ENCODE results near the gene RFTN1.

The RFTN1 gene

DNA sequence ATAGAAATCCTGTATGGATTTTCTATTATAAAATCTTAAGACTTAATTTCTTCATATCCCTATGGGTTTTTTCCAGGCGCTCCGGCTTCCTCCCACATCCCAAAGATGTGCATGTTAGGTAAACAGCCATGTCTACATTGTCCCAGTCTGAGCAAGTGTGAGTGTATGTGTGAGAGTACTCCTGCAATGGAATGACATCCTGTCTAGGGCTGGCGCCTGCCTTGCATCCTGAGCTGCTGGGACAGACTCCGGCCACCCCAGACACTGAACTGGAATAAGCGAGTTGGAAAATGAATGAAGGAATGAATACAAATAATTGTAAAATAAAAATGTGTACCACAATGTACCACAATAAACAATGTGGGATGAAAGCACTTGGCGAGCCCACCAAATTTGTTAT is 69.2 kb downstream of the RFTN1 start:
- H3K4me3 ChIP-seq (ENCODE audit: low read length) = peak overlapping the region; percentile 59
- H3K4me2 ChIP-seq (ENCODE audit: low read length) = peak overlapping the region; percentile 74
- H3K9me2 ChIP-seq (replicated peaks; ENCODE audit: control insufficient read depth, low read length) = no peaks in the 10 kb centered on the region
- peak overlapping the region; percentile 100 for H3K27ac ChIP-seq (ENCODE audit: low read depth, low read length)
- H3K79me2 ChIP-seq (ENCODE audit: control insufficient read depth, low read length) = peaks cover 100% of the 10 kb centered on the region
- H3K27me3 ChIP-seq (ENCODE audit: control insufficient read depth, low read length) = no peaks in the 10 kb centered on the region
- H3K36me3 ChIP-seq (ENCODE audit: control insufficient read depth, low read length) = peaks cover 88% of the 10 kb centered on the region
- H3K4me1 ChIP-seq (ENCODE audit: control insufficient read depth, low read length) = peaks cover 100% of the 10 kb centered on the region
- no peak for TF ChIP-seq CTCF (IDR thresholded peaks at IDR 0.05; ENCODE audit: low read depth, low read length, poor library complexity, severe bottlenecking)
- no peak for TF ChIP-seq EZH2phosphoT487 (IDR thresholded peaks at IDR 0.05; ENCODE audit: borderline replicate concordance, low read length)
- no peaks in the 10 kb centered on the region for H3K9me3 ChIP-seq (ENCODE audit: control insufficient read depth, insufficient read depth, low read length)
- peaks cover 82% of the 10 kb centered on the region for H3F3A ChIP-seq (ENCODE audit: control insufficient read depth, insufficient read depth)
- H4K20me1 ChIP-seq (ENCODE audit: control insufficient read depth, insufficient read depth, low read depth, low read length) = no peaks in the 10 kb centered on the region

DNA sequence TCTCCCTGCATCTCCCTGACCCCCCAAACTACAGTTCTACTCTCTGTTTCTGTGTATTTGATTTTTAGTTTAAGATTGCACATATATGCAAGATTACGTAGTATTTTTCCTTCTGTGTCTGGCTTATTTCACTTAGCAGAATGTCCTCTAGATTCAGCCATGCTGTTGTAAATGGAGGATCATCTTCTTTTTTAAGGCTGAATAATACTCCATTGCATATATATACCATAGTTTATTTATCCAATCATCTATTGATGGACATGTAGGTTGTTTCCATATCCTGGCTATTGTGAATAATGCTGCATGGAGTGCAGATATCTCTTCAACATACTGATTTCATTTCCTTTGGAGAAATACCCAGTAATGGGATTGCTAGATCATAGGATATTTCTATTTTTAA is 70.8 kb downstream of the RFTN1 start:
- Histone ChIP-seq H3K9me3 (ENCODE audit: control insufficient read depth, insufficient read depth, low read length) (no peaks in the 10 kb centered on the region), H3K27ac (ENCODE audit: low read depth, low read length) (peak overlapping the region; percentile 100), H4K20me1 (ENCODE audit: control insufficient read depth, insufficient read depth, low read depth, low read length) (no peaks in the 10 kb centered on the region), H3F3A (ENCODE audit: control insufficient read depth, insufficient read depth) (peaks cover 81% of the 10 kb centered on the region), H3K36me3 (ENCODE audit: control insufficient read depth, low read length) (peaks cover 88% of the 10 kb centered on the region), H3K27me3 (ENCODE audit: control insufficient read depth, low read length) (no peaks in the 10 kb centered on the region), H3K9me2 (replicated peaks; ENCODE audit: control insufficient read depth, low read length) (no peaks in the 10 kb centered on the region), H3K4me1 (ENCODE audit: control insufficient read depth, low read length) (peaks cover 100% of the 10 kb centered on the region), H3K4me2 (ENCODE audit: low read length) (peak overlapping the region; percentile 74), H3K4me3 (ENCODE audit: low read length) (peak overlapping the region; percentile 59), H3K79me2 (ENCODE audit: control insufficient read depth, low read length) (peaks cover 100% of the 10 kb centered on the region)
- TF ChIP-seq EZH2phosphoT487 (IDR thresholded peaks at IDR 0.05; ENCODE audit: borderline replicate concordance, low read length) = no peak
- no peak for TF ChIP-seq CTCF (IDR thresholded peaks at IDR 0.05; ENCODE audit: low read depth, low read length, poor library complexity, severe bottlenecking)

DNA sequence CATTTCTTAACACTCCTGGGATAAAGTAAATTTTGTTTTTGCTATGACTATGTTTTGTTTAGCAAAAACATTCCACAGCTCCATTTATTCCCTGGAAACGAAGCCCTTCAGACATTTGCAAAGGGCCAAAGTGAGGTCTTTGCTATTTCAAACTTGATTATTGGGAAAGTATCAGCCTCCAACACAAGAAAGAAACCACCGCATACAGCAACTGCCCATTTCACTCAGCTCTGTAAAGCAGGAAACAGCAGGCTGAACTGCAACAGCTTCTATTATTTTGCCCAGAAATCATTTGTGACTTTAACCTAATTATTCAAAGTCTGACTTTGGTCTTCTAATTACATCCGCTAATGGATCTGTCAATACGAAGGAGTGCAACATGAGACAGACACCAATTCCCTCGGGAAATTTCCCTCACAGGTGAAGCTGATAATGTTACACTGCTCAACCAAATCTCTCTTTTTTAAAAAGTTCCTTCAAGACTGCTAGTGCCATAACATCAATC is 72.1 kb downstream of the RFTN1 start:
- Histone ChIP-seq H3K79me2 (ENCODE audit: control insufficient read depth, low read length) (peaks cover 100% of the 10 kb centered on the region), H3K4me3 (ENCODE audit: low read length) (peak overlapping the region; percentile 59), H3F3A (ENCODE audit: control insufficient read depth, insufficient read depth) (peaks cover 83% of the 10 kb centered on the region), H3K27ac (ENCODE audit: low read depth, low read length) (peak overlapping the region; percentile 100), H3K9me3 (ENCODE audit: control insufficient read depth, insufficient read depth, low read length) (no peaks in the 10 kb centered on the region), H4K20me1 (ENCODE audit: control insufficient read depth, insufficient read depth, low read depth, low read length) (no peaks in the 10 kb centered on the region), H3K27me3 (ENCODE audit: control insufficient read depth, low read length) (no peaks in the 10 kb centered on the region), H3K4me2 (ENCODE audit: low read length) (peak overlapping the region; percentile 74), H3K4me1 (ENCODE audit: control insufficient read depth, low read length) (peaks cover 100% of the 10 kb centered on the region), H3K9me2 (replicated peaks; ENCODE audit: control insufficient read depth, low read length) (no peaks in the 10 kb centered on the region), H3K36me3 (ENCODE audit: control insufficient read depth, low read length) (peaks cover 89% of the 10 kb centered on the region)
- no peak for TF ChIP-seq CTCF (IDR thresholded peaks at IDR 0.05; ENCODE audit: low read depth, low read length, poor library complexity, severe bottlenecking)
- no peak for TF ChIP-seq EZH2phosphoT487 (IDR thresholded peaks at IDR 0.05; ENCODE audit: borderline replicate concordance, low read length)

All from DOHH2 (cell line).